GM23248 (cell line): ENCODE results near the gene SELENOT.

Experiments used
- EZH2 ChIP-seq: fragments of 200-600 bp; sonication (generic); IDR thresholded peaks from 2 replicates; pipeline ENCODE4 v1.6.1; 2018; ENCODE audit warnings: antibody characterized with exemption, mild to moderate bottlenecking; ENCODE audit not compliant: insufficient read depth, poor library complexity, severe bottlenecking
- EZH2phosphoT487 ChIP-seq: fragments of 200-600 bp; sonication (generic); IDR thresholded peaks from 2 replicates; pipeline ENCODE4 v1.6.1; 2018; ENCODE audit warnings: antibody characterized with exemption, moderate library complexity, mild to moderate bottlenecking, low read depth; ENCODE audit not compliant: insufficient read depth

DNA sequence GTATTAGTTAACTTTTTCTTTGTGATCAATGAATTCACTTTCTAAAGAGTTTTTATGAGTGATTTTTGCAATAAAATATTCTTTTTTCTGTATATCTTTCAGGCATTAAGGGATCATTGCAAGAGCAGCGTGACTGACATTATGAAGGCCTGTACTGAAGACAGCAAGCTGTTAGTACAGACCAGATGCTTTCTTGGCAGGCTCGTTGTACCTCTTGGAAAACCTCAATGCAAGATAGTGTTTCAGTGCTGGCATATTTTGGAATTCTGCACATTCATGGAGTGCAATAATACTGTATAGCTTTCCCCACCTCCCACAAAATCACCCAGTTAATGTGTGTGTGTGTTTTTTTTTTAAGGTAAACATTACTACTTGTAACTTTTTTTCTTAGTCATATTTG lies 24.4 kb downstream of the SELENOT start:
- TF ChIP-seq EZH2 = no peak
- TF ChIP-seq EZH2phosphoT487 = no peak
